ENCODE measurements around the gene CCL7. TPM values are rescaled to one million over a fixed set of nuclear protein-coding genes. Genes with fewer than 3 reads are reported as not detected.

The CCL7 gene
- total and polyA plus RNA-seq, 9 of the 15 experiments (the other 6 are each of a cell fraction or from before 2014, with no cell fraction given): not detected

DNA sequence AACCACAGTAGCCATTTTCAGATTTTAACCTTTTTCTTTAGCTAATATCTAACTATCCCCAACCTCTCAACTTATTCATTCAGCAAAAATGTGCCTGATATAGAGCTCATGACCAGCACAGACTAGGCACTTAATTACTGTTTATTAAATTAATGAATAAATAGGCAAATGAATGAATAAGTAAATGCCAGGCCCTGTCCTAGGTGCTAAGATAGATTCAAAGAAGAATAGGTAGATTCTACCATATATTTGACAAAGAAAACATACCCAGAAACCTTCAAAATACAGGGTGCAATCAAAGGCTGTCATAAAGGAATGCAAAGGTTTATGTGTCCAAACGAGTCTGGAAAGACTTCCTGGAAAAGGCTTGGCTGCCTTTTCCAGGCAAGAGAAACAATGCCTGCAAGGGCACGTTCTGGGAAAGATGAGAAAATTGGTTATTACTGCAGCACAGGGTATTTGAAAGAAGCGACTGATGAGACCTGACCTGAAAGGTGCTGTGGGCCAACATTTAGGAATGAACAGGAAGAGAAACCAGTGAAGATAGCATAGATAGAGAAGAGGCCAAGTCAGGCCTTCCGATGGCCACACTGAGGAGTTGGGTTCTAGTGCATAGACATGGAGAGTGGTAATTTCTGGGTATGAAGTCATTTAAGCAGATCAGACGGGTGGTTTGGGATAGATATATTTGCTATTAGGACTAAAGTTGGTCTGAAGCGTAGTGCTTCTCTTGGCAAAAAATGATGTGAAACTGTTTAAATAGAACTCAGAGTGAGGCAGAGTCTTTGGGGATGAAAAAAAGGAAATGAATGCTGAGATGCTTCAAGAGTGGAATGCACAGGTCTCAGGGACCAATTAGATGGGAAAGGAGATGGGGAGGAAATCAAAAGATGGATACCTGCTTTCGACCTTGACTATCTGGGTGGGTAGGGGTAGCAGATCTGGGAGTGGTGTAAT lies 26.4 kb upstream of the CCL7 start (continued):
- TF ChIP-seq, protein P1, sequence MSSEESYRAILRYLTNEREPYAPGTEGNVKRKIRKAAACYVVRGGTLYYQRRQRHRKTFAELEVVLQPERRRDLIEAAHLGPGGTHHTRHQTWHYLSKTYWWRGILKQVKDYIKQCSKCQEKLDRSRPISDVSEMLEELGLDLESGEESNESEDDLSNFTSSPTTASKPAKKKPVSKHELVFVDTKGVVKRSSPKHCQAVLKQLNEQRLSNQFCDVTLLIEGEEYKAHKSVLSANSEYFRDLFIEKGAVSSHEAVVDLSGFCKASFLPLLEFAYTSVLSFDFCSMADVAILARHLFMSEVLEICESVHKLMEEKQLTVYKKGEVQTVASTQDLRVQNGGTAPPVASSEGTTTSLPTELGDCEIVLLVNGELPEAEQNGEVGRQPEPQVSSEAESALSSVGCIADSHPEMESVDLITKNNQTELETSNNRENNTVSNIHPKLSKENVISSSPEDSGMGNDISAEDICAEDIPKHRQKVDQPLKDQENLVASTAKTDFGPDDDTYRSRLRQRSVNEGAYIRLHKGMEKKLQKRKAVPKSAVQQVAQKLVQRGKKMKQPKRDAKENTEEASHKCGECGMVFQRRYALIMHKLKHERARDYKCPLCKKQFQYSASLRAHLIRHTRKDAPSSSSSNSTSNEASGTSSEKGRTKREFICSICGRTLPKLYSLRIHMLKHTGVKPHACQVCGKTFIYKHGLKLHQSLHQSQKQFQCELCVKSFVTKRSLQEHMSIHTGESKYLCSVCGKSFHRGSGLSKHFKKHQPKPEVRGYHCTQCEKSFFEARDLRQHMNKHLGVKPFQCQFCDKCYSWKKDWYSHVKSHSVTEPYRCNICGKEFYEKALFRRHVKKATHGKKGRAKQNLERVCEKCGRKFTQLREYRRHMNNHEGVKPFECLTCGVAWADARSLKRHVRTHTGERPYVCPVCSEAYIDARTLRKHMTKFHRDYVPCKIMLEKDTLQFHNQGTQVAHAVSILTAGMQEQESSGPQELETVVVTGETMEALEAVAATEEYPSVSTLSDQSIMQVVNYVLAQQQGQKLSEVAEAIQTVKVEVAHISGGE (CRISPR knock-in tag; IDR thresholded peaks at IDR 0.05): no peak

DNA sequence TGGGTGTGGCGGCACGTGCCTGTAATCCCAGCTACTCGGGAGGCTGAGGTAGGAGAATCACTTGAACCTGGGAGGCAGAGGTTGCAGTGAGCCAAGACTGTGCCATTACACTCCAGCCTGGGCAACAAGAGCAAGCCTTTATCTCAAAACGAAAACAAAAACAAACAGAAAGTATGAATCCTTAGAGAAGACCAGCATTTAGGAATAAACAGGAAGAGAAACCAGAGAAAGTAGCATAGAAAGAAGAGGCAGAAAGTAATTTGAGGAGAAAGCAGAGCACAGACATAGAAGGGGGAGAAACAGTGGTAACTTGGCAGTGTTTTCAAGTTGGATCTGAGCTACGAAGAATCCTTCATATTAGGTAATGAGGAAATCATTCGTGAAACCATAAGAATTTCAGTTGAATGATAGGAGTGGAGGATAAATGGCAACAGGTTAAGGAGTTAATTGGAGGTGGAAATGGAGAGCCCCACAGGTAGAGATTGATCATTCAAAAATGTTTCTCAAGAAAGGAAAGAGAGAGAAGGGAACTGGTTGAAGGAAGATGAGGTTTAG lies 24.6 kb upstream of the CCL7 start:
- Histone ChIP-seq H3K4me2 (ENCODE audit: insufficient read depth, low read length) (no peak overlapping the region), H3K79me2 (ENCODE audit: control insufficient read depth, insufficient read depth, low read length) (no peaks in the 10 kb centered on the region), H2AFZ (ENCODE audit: low read depth, low read length) (no peak overlapping the region), H3K9ac (ENCODE audit: insufficient read depth in 1 of 2, low read depth in 2 of 2, low read length in 2 of 2) (no peak overlapping the region), H3K27me3 (ENCODE audit: control insufficient read depth in 2 of 2, insufficient read depth in 2 of 2, low read length in 2 of 2) (no peaks in the 10 kb centered on the region; a peak in 1 of 5 replicates), H3K9me1 (ENCODE audit: control insufficient read depth, insufficient read depth, low read length) (no peaks in the 10 kb centered on the region), H3K27ac (ENCODE audit: extremely low read depth, low read depth, low read length) (no peak overlapping the region), H4K20me1 (replicated peaks; ENCODE audit: control insufficient read depth, insufficient read depth, low read length) (no peaks in the 10 kb centered on the region; the same call in 1 of the 2 replicates), H3K4me1 (replicated peaks in 1 of 2; ENCODE audit: control insufficient read depth in 2 of 2, insufficient read depth in 2 of 2, low read length in 2 of 2) (no peaks in the 10 kb centered on the region; a peak in 1 of 5 replicates), H3K9me3 (replicated peaks; ENCODE audit: control insufficient read depth, insufficient read depth, low read depth, low read length) (no peaks in the 10 kb centered on the region), H3K4me3 (no peak overlapping the region), H3K36me3 (ENCODE audit: control insufficient read depth, insufficient read depth, low read length) (no peaks in the 10 kb centered on the region)
- DNase-seq (ENCODE audit: extremely low read depth in 1 of 4, low spot score in 3 of 4) (no peak), FAIRE-seq (no peak), ATAC-seq (no peak)
- POLR2A ChIA-PET: interaction anchor here (0.6 kb wide), 1 partner anchor 267 kb away, joined by 3 read pairs; no protein-coding TSS in a partner anchor
- CTCF ChIA-PET (ENCODE audit: low intra/inter-chr PET ratio): no interaction called here
- WGBS (ENCODE audit: insufficient coverage, low coverage, missing lambda C conversion rate): 0% methylated on average over 6 of the region's 6 CpGs
- in situ Hi-C loops (cut with MboI): no loop called here
- BruUV-seq (replicated peaks): no TSS peak
- intact Hi-C loops (cut with micrococcal nuclease): no loop called here
- TF ChIP-seq, protein P2, sequence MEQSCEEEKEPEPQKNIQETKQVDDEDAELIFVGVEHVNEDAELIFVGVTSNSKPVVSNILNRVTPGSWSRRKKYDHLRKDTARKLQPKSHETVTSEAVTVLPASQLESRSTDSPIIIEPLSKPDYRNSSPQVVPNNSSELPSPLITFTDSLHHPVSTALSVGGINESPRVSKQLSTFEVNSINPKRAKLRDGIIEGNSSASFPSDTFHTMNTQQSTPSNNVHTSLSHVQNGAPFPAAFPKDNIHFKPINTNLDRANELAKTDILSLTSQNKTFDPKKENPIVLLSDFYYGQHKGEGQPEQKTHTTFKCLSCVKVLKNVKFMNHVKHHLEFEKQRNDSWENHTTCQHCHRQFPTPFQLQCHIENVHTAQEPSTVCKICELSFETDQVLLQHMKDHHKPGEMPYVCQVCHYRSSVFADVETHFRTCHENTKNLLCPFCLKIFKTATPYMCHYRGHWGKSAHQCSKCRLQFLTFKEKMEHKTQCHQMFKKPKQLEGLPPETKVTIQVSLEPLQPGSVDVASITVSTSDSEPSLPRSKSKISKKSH (CRISPR knock-in tag; IDR thresholded peaks at IDR 0.05): no peak
- TF ChIP-seq SMAD1 (IDR thresholded peaks at IDR 0.05; ENCODE audit: low read depth, low read length, partially characterized antibody): no peak
- TF ChIP-seq LCOR (CRISPR knock-in tag; IDR thresholded peaks at IDR 0.05): no peak
- no peak for TF ChIP-seq SRSF3 (IDR thresholded peaks at IDR 0.05; ENCODE audit: insufficient read depth, low read length)
- TF ChIP-seq, protein P3, sequence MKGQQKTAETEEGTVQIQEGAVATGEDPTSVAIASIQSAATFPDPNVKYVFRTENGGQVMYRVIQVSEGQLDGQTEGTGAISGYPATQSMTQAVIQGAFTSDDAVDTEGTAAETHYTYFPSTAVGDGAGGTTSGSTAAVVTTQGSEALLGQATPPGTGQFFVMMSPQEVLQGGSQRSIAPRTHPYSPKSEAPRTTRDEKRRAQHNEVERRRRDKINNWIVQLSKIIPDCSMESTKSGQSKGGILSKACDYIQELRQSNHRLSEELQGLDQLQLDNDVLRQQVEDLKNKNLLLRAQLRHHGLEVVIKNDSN (CRISPR knock-in tag; IDR thresholded peaks at IDR 0.05): no peak
- TF ChIP-seq C11orf30 (IDR thresholded peaks at IDR 0.05; ENCODE audit: low read depth): no peak
- TF ChIP-seq TCF3 (CRISPR knock-in tag; IDR thresholded peaks at IDR 0.05): no peak
- no peak for TF ChIP-seq DNMT1 (IDR thresholded peaks at IDR 0.05)
- no peak for TF ChIP-seq FOXM1 (IDR thresholded peaks at IDR 0.05; ENCODE audit: low read depth)
- no peak for TF ChIP-seq FOXM1 (CRISPR knock-in tag; IDR thresholded peaks at IDR 0.05; ENCODE audit: low read depth)
- no peak for TF ChIP-seq OTX1 (CRISPR knock-in tag; IDR thresholded peaks at IDR 0.05)
- TF ChIP-seq MCM7 (IDR thresholded peaks at IDR 0.05): no peak
